ENCODE results near the gene DPAGT1. TPM values are rescaled to one million over a fixed set of nuclear protein-coding genes. Genes with fewer than 3 reads are reported as not detected.

The DPAGT1 gene
- total and polyA plus RNA-seq, 2 experiments from 2014 or later: 37.2 to 52.6 TPM

- Mint-ChIP-seq H3K4me3 (no peak overlapping the region), H3K9me3 (no peaks in the 10 kb centered on the region), H3K4me1 (peaks cover 18% of the 10 kb centered on the region), H3K27ac (no peak overlapping the region), H3K27me3 (ENCODE audit: insufficient read depth, low read depth, poor library complexity) (peaks cover 15% of the 10 kb centered on the region), H3K36me3 (ENCODE audit: low read depth) (peaks cover 6% of the 10 kb centered on the region; the same call in 2 of the 3 replicates)
- no peaks in the 10 kb centered on the region for H3K36me3 ChIP-seq (ENCODE audit: insufficient read depth)
- no peak overlapping the region for H3K4me2 ChIP-seq
- H3K27me3 ChIP-seq (ENCODE audit: insufficient read depth): no peaks in the 10 kb centered on the region
- no peak for DNase-seq (ENCODE audit: low spot score)
- H4K20me1 ChIP-seq (replicated peaks; ENCODE audit: insufficient read depth): peaks cover 8% of the 10 kb centered on the region; the same call in 1 of the 2 replicates
- no peaks in the 10 kb centered on the region for H3K9me2 ChIP-seq (ENCODE audit: insufficient read depth)
- H3K79me2 ChIP-seq (replicated peaks; ENCODE audit: insufficient read depth): peaks cover 24% of the 10 kb centered on the region
- no peak overlapping the region for H3K4me3 ChIP-seq
- H3K27ac ChIP-seq (ENCODE audit: low read depth): no peak overlapping the region
- TF ChIP-seq EZH2 (IDR thresholded peaks at IDR 0.05; ENCODE audit: low read depth, unreplicated experiment) (no peak), CREB1 (CRISPR knock-in tag; IDR thresholded peaks at IDR 0.05; ENCODE audit: low read depth) (no peak), CTCF (conservative IDR thresholded peaks at IDR 0.05; ENCODE audit: low read depth in 2 of 2) (no peak), ZNF331 (CRISPR knock-in tag; IDR thresholded peaks at IDR 0.05; ENCODE audit: low read depth) (no peak), ZNF462 (CRISPR knock-in tag; IDR thresholded peaks at IDR 0.05) (no peak), ZNF114 (CRISPR knock-in tag; IDR thresholded peaks at IDR 0.05) (no peak), NANOG (IDR thresholded peaks at IDR 0.05; ENCODE audit: borderline replicate concordance) (no peak), EZH2phosphoT487 (IDR thresholded peaks at IDR 0.05; ENCODE audit: unreplicated experiment) (no peak), POLR2AphosphoS5 (IDR thresholded peaks at IDR 0.05; ENCODE audit: low read depth) (no peak), JUNB (IDR thresholded peaks at IDR 0.05; ENCODE audit: unreplicated experiment) (no peak), STAT1 (IDR thresholded peaks at IDR 0.05; ENCODE audit: unreplicated experiment) (no peak)
- TF ChIP-seq, protein P1, sequence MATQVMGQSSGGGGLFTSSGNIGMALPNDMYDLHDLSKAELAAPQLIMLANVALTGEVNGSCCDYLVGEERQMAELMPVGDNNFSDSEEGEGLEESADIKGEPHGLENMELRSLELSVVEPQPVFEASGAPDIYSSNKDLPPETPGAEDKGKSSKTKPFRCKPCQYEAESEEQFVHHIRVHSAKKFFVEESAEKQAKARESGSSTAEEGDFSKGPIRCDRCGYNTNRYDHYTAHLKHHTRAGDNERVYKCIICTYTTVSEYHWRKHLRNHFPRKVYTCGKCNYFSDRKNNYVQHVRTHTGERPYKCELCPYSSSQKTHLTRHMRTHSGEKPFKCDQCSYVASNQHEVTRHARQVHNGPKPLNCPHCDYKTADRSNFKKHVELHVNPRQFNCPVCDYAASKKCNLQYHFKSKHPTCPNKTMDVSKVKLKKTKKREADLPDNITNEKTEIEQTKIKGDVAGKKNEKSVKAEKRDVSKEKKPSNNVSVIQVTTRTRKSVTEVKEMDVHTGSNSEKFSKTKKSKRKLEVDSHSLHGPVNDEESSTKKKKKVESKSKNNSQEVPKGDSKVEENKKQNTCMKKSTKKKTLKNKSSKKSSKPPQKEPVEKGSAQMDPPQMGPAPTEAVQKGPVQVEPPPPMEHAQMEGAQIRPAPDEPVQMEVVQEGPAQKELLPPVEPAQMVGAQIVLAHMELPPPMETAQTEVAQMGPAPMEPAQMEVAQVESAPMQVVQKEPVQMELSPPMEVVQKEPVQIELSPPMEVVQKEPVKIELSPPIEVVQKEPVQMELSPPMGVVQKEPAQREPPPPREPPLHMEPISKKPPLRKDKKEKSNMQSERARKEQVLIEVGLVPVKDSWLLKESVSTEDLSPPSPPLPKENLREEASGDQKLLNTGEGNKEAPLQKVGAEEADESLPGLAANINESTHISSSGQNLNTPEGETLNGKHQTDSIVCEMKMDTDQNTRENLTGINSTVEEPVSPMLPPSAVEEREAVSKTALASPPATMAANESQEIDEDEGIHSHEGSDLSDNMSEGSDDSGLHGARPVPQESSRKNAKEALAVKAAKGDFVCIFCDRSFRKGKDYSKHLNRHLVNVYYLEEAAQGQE (IDR thresholded peaks at IDR 0.05; ENCODE audit: unreplicated experiment): no peak
- TF ChIP-seq, protein P2, sequence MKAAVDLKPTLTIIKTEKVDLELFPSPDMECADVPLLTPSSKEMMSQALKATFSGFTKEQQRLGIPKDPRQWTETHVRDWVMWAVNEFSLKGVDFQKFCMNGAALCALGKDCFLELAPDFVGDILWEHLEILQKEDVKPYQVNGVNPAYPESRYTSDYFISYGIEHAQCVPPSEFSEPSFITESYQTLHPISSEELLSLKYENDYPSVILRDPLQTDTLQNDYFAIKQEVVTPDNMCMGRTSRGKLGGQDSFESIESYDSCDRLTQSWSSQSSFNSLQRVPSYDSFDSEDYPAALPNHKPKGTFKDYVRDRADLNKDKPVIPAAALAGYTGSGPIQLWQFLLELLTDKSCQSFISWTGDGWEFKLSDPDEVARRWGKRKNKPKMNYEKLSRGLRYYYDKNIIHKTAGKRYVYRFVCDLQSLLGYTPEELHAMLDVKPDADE (IDR thresholded peaks at IDR 0.05): no peak
- ATAC-seq: no peak
- H2AFZ ChIP-seq: no peak overlapping the region
- H3K4me1 ChIP-seq (ENCODE audit: insufficient read depth): peaks cover 19% of the 10 kb centered on the region
- peaks cover 4% of the 10 kb centered on the region; the same call in 1 of the 2 replicates for H3F3A ChIP-seq (replicated peaks; ENCODE audit: low read depth)
Measured at GRCh38 chr11:119118946-119119345, 17.3 kb upstream of the DPAGT1 start.

Data from GM23338 (cell line).